ENCODE results near the gene PRDM16. TPM values are rescaled to one million over a fixed set of nuclear protein-coding genes. Genes with fewer than 3 reads are reported as not detected.

PRDM16 gene
- polyA plus RNA-seq, 2 of the 4 experiments (the other 2 are of a cell fraction) = 0.03 to 0.35 TPM

- TF ChIP-seq CHD4 (IDR thresholded peaks at IDR 0.05; ENCODE audit: borderline replicate concordance) (no peak), SREBF2 (IDR thresholded peaks at IDR 0.05) (no peak)
Observed at GRCh38 chr1:3305156-3305555, 236.2 kb downstream of the PRDM16 start (continued).

DNA sequence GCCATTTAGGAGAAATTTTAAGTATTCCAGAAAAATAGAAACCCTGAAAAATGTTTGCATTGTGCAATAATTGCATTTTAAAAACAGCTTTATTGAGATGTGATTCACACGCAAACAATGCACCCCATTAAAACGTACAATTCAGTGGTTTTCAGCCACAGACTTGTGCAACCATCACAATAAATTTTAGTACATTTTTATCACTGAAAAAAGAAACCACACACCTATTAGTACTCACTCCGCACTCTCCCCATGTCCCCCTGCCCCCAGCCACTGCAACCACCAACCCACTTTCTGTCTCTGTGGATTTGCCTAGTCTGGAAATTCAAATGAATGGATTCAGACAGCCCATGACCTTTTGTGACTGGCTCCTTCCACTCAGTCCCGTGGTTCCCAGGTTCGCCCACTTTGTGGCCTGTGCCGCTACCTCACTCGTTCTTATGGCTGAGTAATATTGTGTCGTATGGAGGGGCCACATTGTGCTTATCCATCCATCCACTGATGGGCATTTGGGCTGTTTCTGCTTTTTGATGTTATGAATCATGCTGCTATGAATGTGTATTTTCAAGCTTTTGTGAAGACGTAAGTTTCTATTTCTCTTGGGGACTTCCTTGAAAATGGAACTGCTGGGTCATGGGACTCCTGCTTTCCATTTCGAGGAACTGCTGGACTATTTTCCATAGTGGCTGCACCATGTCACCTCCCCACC lies 237.7 kb downstream of the PRDM16 start:
- WGBS (ENCODE audit: missing lambda C conversion rate) = 63% methylated on average over 10 of the region's 10 CpGs
- ATAC-seq (no peak), FAIRE-seq (no peak), DNase-seq (ENCODE audit: low read depth in 1 of 2, low spot score in 1 of 2) (no peak)
- TF ChIP-seq CEBPB (IDR thresholded peaks at IDR 0.05) (peak in 1 of 2 experiments; percentile 53; a peak in 2 of 4 replicates), EHF (CRISPR knock-in tag; IDR thresholded peaks at IDR 0.05) (no peak), SREBF2 (IDR thresholded peaks at IDR 0.05) (no peak), GATA3 (IDR thresholded peaks at IDR 0.05; ENCODE audit: borderline replicate concordance) (no peak), FOSL2 (IDR thresholded peaks at IDR 0.05) (no peak), FOSL2 (CRISPR knock-in tag; IDR thresholded peaks at IDR 0.05) (0 out of 2 replicates have a peak, but pooled peaks have one; percentile 5)
- peak overlapping the region in 1 of 2 experiments; percentile 48; a peak in 1 of 6 replicates for H3K27ac ChIP-seq
- H3K4me2 ChIP-seq = peak overlapping the region; percentile 41
- H3K4me1 ChIP-seq = peaks cover 12% of the 10 kb centered on the region
- H3K4me3 ChIP-seq = no peak overlapping the region
- ChIA-PET CTCF (no interaction called here), POLR2A (no interaction called here)
- no peaks in the 10 kb centered on the region for H3K9me3 ChIP-seq

GRCh38 chr1:3307359-3307758 lies 238.4 kb downstream of the PRDM16 start:
- TF ChIP-seq RCOR1 (IDR thresholded peaks at IDR 0.05; ENCODE audit: low read depth, low read length) = no peak
- no peak for TF ChIP-seq KDM5A (IDR thresholded peaks at IDR 0.05)
- TF ChIP-seq HOXB13 (CRISPR knock-in tag; IDR thresholded peaks at IDR 0.05; ENCODE audit: low read depth) = no peak
- no peak for TF ChIP-seq SMC3 (IDR thresholded peaks at IDR 0.05)
- TF ChIP-seq RFX5 (IDR thresholded peaks at IDR 0.05) = no peak
- no peak for TF ChIP-seq CBX2 (IDR thresholded peaks at IDR 0.05; ENCODE audit: borderline replicate concordance, low read depth)
- TF ChIP-seq BHLHE40 (IDR thresholded peaks at IDR 0.05; ENCODE audit: low read depth, low read length) = no peak
- no peak for TF ChIP-seq POLR2A (IDR thresholded peaks at IDR 0.05; ENCODE audit: low read length)
- TF ChIP-seq HOXA7 (CRISPR knock-in tag; IDR thresholded peaks at IDR 0.05) = no peak
- no peak for TF ChIP-seq MAFK (IDR thresholded peaks at IDR 0.05; ENCODE audit: partially characterized antibody)
- no peak for TF ChIP-seq JUN (IDR thresholded peaks at IDR 0.05)
- TF ChIP-seq ATOH8 (CRISPR knock-in tag; IDR thresholded peaks at IDR 0.05; ENCODE audit: low read depth) = no peak
- TF ChIP-seq, protein P1, sequence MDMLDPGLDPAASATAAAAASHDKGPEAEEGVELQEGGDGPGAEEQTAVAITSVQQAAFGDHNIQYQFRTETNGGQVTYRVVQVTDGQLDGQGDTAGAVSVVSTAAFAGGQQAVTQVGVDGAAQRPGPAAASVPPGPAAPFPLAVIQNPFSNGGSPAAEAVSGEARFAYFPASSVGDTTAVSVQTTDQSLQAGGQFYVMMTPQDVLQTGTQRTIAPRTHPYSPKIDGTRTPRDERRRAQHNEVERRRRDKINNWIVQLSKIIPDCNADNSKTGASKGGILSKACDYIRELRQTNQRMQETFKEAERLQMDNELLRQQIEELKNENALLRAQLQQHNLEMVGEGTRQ (IDR thresholded peaks at IDR 0.05) = no peak
- TF ChIP-seq HEYL (CRISPR knock-in tag; IDR thresholded peaks at IDR 0.05) = no peak
- no peak for TF ChIP-seq RNF2 (IDR thresholded peaks at IDR 0.05; ENCODE audit: borderline replicate concordance, low read depth)
- TF ChIP-seq MAZ (IDR thresholded peaks at IDR 0.05; ENCODE audit: borderline replicate concordance, low read depth, low read length) = no peak
- no peak for TF ChIP-seq CHD2 (IDR thresholded peaks at IDR 0.05; ENCODE audit: low read length, partially characterized antibody)
- TF ChIP-seq MYC (IDR thresholded peaks at IDR 0.05; ENCODE audit: borderline replicate concordance, low read length) = no peak
- H3K27ac ChIP-seq = no peak overlapping the region
- WGBS (ENCODE audit: missing lambda C conversion rate) = 74% methylated on average over 8 of the region's 8 CpGs
- no peak overlapping the region for H3K4me3 ChIP-seq
- CTCF ChIA-PET = no interaction called here
- no peak for DNase-seq (ENCODE audit: low read depth in 1 of 2, low spot score in 1 of 2)
- no peak overlapping the region for H3K4me2 ChIP-seq
- ATAC-seq = no peak
- H3K4me1 ChIP-seq = peaks cover 12% of the 10 kb centered on the region
- H3K9me3 ChIP-seq = no peaks in the 10 kb centered on the region
- POLR2A ChIA-PET = no interaction called here
- no peak for FAIRE-seq

Data from A549 (cell line).